ENCODE data around the gene LRRIQ1.

The LRRIQ1 gene

GRCh38 chr12:85266356-85266755 lies 230.2 kb downstream of the LRRIQ1 start:
- no peaks in the 10 kb centered on the region for H3K4me1 ChIP-seq (ENCODE audit: control insufficient read depth, insufficient read depth, low read length)
- H3K4me3 ChIP-seq (ENCODE audit: low read depth, low read length), result no peak overlapping the region
- no peak overlapping the region for H3K27ac ChIP-seq (ENCODE audit: low read depth, low read length)
- H3K9me3 ChIP-seq (ENCODE audit: control insufficient read depth, insufficient read depth, low read length), result no peaks in the 10 kb centered on the region
- no peaks in the 10 kb centered on the region for H3K36me3 ChIP-seq (ENCODE audit: control insufficient read depth, insufficient read depth, low read length)
- H3K9ac ChIP-seq (ENCODE audit: low read depth, low read length), result no peak overlapping the region
- H3K27me3 ChIP-seq (ENCODE audit: control insufficient read depth, insufficient read depth, low read length), result peaks cover 6% of the 10 kb centered on the region; the same call in 1 of the 2 replicates

- Histone ChIP-seq H3K4me3 (ENCODE audit: low read depth, low read length) (peak overlapping the region; percentile 50), H3K36me3 (ENCODE audit: control insufficient read depth, insufficient read depth, low read length) (no peaks in the 10 kb centered on the region), H3K9ac (ENCODE audit: low read depth, low read length) (no peak overlapping the region), H3K27ac (ENCODE audit: low read depth, low read length) (no peak overlapping the region), H3K9me3 (ENCODE audit: control insufficient read depth, insufficient read depth, low read length) (no peaks in the 10 kb centered on the region), H3K27me3 (ENCODE audit: control insufficient read depth, insufficient read depth, low read length) (peaks cover 78% of the 10 kb centered on the region), H3K4me1 (ENCODE audit: control insufficient read depth, insufficient read depth, low read length) (peaks cover 11% of the 10 kb centered on the region; the same call in 1 of the 2 replicates)
These were observed 237.5 kb downstream of the LRRIQ1 start for GRCh38 chr12:85273381-85274314.

- H3K27ac ChIP-seq (ENCODE audit: low read depth, low read length), result no peak overlapping the region
- peaks cover 14% of the 10 kb centered on the region; the same call in 1 of the 2 replicates for H3K4me1 ChIP-seq (ENCODE audit: control insufficient read depth, insufficient read depth, low read length)
- no peaks in the 10 kb centered on the region for H3K36me3 ChIP-seq (ENCODE audit: control insufficient read depth, insufficient read depth, low read length)
- H3K9ac ChIP-seq (ENCODE audit: low read depth, low read length), result no peak overlapping the region
- 0 out of 2 replicates have a peak overlapping the region, but pooled peaks have one; percentile 50 for H3K4me3 ChIP-seq (ENCODE audit: low read depth, low read length)
- H3K9me3 ChIP-seq (ENCODE audit: control insufficient read depth, insufficient read depth, low read length), result no peaks in the 10 kb centered on the region
- H3K27me3 ChIP-seq (ENCODE audit: control insufficient read depth, insufficient read depth, low read length), result peaks cover 84% of the 10 kb centered on the region
These were observed 238.1 kb downstream of the LRRIQ1 start for GRCh38 chr12:85274315-85274651.

DNA sequence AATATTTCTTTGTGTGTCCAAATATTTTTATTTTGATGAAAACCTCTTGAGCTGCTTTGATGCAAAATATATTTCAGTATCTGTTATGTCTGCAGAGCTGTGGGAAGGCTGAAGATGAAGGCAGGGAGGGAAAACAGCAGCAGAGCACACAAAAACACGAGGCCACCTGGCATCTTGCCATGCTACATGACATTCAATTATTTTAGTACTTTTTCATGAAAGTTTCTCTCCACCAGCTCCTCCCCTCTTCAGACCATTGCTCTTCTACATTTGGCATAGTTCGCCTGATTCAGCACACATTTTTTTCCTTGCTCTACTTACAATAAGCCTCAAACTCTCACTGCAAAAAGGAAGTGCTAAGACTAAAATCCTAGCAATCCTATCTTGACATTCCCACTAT lies 239.2 kb downstream of the LRRIQ1 start:
- Histone ChIP-seq H3K27me3 (ENCODE audit: control insufficient read depth, insufficient read depth, low read length) (peaks cover 89% of the 10 kb centered on the region), H3K9me3 (ENCODE audit: control insufficient read depth, insufficient read depth, low read length) (no peaks in the 10 kb centered on the region), H3K27ac (ENCODE audit: low read depth, low read length) (no peak overlapping the region), H3K4me1 (ENCODE audit: control insufficient read depth, insufficient read depth, low read length) (peaks cover 14% of the 10 kb centered on the region; the same call in 1 of the 2 replicates), H3K36me3 (ENCODE audit: control insufficient read depth, insufficient read depth, low read length) (no peaks in the 10 kb centered on the region), H3K4me3 (ENCODE audit: low read depth, low read length) (no peak overlapping the region), H3K9ac (ENCODE audit: low read depth, low read length) (no peak overlapping the region)

- Histone ChIP-seq H3K36me3 (ENCODE audit: control insufficient read depth, insufficient read depth, low read length) (no peaks in the 10 kb centered on the region), H3K4me3 (ENCODE audit: low read depth, low read length) (no peak overlapping the region), H3K9me3 (ENCODE audit: control insufficient read depth, insufficient read depth, low read length) (no peaks in the 10 kb centered on the region), H3K27me3 (ENCODE audit: control insufficient read depth, insufficient read depth, low read length) (peaks cover 82% of the 10 kb centered on the region), H3K9ac (ENCODE audit: low read depth, low read length) (no peak overlapping the region), H3K4me1 (ENCODE audit: control insufficient read depth, insufficient read depth, low read length) (peaks cover 24% of the 10 kb centered on the region), H3K27ac (ENCODE audit: low read depth, low read length) (no peak overlapping the region)
These were observed 241.0 kb downstream of the LRRIQ1 start for GRCh38 chr12:85277191-85277590.

GRCh38 chr12:85277900-85278597 lies 241.9 kb downstream of the LRRIQ1 start:
- Histone ChIP-seq H3K27me3 (ENCODE audit: control insufficient read depth, insufficient read depth, low read length) (peaks cover 73% of the 10 kb centered on the region), H3K9me3 (ENCODE audit: control insufficient read depth, insufficient read depth, low read length) (no peaks in the 10 kb centered on the region), H3K27ac (ENCODE audit: low read depth, low read length) (no peak overlapping the region), H3K4me1 (ENCODE audit: control insufficient read depth, insufficient read depth, low read length) (peaks cover 28% of the 10 kb centered on the region), H3K4me3 (ENCODE audit: low read depth, low read length) (peak overlapping the region; percentile 82), H3K36me3 (ENCODE audit: control insufficient read depth, insufficient read depth, low read length) (no peaks in the 10 kb centered on the region), H3K9ac (ENCODE audit: low read depth, low read length) (no peak overlapping the region)

DNA sequence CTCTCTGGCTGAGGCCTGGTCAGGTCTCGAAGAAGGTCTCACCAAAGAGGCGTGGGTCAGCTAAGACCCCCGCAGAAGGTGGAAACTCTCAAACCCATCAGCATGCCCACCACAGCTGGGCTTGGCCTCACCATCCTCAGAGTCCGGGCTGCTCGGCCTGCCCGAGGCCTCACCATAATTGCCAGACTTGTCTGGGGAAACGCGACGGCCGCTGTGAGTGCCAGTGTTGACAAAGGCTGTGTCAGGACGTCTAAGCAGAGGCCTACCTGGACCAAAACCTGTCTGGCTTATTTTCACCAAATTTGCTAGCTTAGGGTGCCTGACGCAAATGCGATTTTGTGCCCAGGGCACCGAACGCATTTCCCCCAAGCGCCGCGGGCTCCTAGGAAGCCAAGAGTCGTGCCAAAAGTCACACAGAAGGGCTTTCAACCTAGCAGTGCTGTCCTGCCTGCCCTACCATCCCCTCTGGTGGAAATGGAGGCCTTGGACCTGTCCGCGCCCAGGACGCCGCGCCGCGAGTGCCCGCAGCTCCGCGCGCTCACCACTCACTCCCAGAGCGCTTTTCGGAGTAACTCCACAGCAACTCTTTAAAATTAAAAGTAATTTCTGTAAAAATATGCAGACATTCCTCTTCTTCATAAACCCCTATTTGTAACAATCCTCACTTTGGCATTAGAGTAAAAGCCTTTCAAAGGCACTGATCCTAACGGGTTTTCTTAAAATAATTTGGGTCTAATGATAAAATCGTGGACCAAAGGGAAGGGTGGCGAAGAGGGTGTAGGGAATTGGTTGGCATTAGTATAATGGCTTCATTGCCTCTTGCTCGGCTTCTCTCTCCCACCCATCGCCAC lies 242.7 kb downstream of the LRRIQ1 start:
- peaks cover 66% of the 10 kb centered on the region for H3K27me3 ChIP-seq (ENCODE audit: control insufficient read depth, insufficient read depth, low read length)
- no peak overlapping the region for H3K27ac ChIP-seq (ENCODE audit: low read depth, low read length)
- no peak overlapping the region for H3K9ac ChIP-seq (ENCODE audit: low read depth, low read length)
- no peaks in the 10 kb centered on the region for H3K9me3 ChIP-seq (ENCODE audit: control insufficient read depth, insufficient read depth, low read length)
- H3K36me3 ChIP-seq (ENCODE audit: control insufficient read depth, insufficient read depth, low read length), result no peaks in the 10 kb centered on the region
- H3K4me3 ChIP-seq (ENCODE audit: low read depth, low read length), result peak overlapping the region; percentile 82
- peaks cover 28% of the 10 kb centered on the region for H3K4me1 ChIP-seq (ENCODE audit: control insufficient read depth, insufficient read depth, low read length)

DNA sequence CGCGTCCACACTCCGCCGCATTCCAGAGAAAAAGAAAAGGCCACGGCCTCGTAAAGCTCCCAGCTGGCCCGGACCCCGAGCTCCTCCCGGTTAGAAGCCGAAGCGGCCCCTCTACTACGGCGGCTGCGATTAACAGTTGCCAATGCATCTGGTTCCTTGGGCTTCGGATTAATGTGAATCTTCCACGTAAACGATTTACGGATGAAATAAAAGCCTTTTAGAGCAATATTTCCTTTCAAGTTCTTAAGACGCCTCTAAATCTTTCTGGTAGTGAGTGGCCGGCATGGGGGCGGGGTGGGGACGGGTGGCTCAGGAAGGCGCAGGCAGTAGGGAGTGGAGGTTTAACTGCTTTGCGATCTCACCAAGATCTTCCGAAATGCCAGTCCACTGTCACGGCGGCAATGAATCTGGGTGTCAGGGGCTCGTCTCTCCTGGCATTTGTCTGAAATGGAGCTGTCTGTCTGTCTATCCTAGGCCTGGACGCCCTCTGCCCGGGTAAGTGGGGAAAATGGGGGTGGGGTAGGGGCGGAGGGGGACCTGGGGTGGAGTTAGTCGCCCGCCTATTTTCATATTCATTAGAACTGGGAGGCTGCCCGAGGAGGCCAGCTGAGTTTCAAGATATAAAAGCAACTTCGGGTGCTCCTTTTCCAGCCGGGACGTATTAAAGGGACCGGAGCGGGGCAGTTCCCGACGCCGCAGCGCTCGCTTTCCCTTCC lies 243.5 kb downstream of the LRRIQ1 start:
- H3K9ac ChIP-seq (ENCODE audit: low read depth, low read length), result peak overlapping the region; percentile 68; the same call in 1 of the 2 replicates
- peaks cover 23% of the 10 kb centered on the region for H3K4me1 ChIP-seq (ENCODE audit: control insufficient read depth, insufficient read depth, low read length)
- H3K27me3 ChIP-seq (ENCODE audit: control insufficient read depth, insufficient read depth, low read length), result peaks cover 58% of the 10 kb centered on the region
- H3K36me3 ChIP-seq (ENCODE audit: control insufficient read depth, insufficient read depth, low read length), result no peaks in the 10 kb centered on the region
- H3K27ac ChIP-seq (ENCODE audit: low read depth, low read length), result peak overlapping the region; percentile 92
- peak overlapping the region; percentile 82 for H3K4me3 ChIP-seq (ENCODE audit: low read depth, low read length)
- H3K9me3 ChIP-seq (ENCODE audit: control insufficient read depth, insufficient read depth, low read length), result no peaks in the 10 kb centered on the region

DNA sequence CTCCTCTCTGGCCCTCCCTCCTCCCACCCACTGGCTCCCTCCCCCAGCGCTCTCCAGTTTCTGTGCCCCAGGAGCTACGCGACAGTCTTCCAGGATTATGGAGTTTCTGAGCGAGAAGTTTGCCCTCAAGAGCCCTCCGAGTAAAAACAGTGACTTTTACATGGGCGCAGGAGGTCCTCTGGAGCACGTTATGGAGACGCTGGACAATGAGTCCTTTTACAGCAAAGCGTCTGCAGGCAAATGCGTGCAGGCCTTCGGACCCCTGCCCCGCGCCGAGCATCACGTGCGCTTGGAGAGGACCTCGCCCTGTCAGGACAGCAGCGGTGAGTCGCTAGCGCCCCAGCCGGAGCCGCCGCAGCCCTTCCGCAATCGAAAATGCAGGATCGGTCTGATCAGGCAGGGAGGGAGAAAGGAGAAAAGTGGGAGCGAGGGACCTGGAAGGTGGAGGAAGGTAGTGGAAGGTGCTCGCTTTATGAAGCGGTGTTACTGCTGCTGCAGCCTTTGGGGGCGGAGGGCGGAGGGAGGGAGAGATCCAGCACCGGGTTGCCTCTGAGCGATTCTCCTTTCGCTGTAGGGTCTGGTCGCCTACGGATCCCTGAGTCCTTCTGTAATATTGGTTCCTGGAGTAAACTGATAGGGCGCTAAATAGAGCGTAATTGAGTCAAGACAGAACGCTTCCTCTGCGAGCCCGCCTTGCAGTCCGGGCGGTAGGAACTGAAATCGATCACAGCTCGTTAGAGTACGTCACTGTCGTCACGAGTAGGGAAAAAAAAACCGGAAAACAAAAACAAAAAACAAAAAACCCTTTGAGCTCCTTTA lies 244.2 kb downstream of the LRRIQ1 start, which contains the start of gene ALX1:
Gene ALX1 (plus strand): TSS at position 56 of the 819 bp plus-strand sequence. CDS start 42 bp downstream, at position 98.
- Histone ChIP-seq H3K4me1 (ENCODE audit: control insufficient read depth, insufficient read depth, low read length) (peaks cover 23% of the 10 kb centered on the region), H3K27ac (ENCODE audit: low read depth, low read length) (peak within 1 kb of the TSS; percentile 92), H3K9me3 (ENCODE audit: control insufficient read depth, insufficient read depth, low read length) (no peaks in the 10 kb centered on the region), H3K9ac (ENCODE audit: low read depth, low read length) (peak within 1 kb of the TSS; percentile 68), H3K4me3 (ENCODE audit: low read depth, low read length) (peak within 1 kb of the TSS; percentile 82), H3K36me3 (ENCODE audit: control insufficient read depth, insufficient read depth, low read length) (no peaks in the 10 kb centered on the region), H3K27me3 (ENCODE audit: control insufficient read depth, insufficient read depth, low read length) (peaks cover 50% of the 10 kb centered on the region)
